Osteocyte (in vitro differentiated cells): ENCODE measurements around the gene NIP7. TPM values are rescaled to one million over a fixed set of nuclear protein-coding genes. Genes with fewer than 3 reads are reported as not detected.

Source experiments
- DNase-seq: peaks from one replicate; pipeline ENCODE4 v3.0.0; 2021; ENCODE audit warnings: mixed read lengths; ENCODE audit not compliant: unreplicated experiment; ENCODE audit errors: extremely low spot score
- H3K27ac Mint-ChIP-seq: one replicate; pipeline ENCODE4 v1.8.0; 2021; ENCODE audit warnings: mild to moderate bottlenecking, mixed read lengths; ENCODE audit not compliant: unreplicated experiment
- H3K27me3 Mint-ChIP-seq: one replicate; pipeline ENCODE4 v1.8.0; 2021; ENCODE audit warnings: mixed read lengths; ENCODE audit not compliant: unreplicated experiment
- H3K36me3 Mint-ChIP-seq: one replicate; pipeline ENCODE4 v1.8.0; 2021; ENCODE audit warnings: mixed read lengths; ENCODE audit not compliant: unreplicated experiment
- H3K4me1 Mint-ChIP-seq: one replicate; pipeline ENCODE4 v1.8.0; 2021; ENCODE audit warnings: mixed read lengths; ENCODE audit not compliant: unreplicated experiment
- H3K4me3 Mint-ChIP-seq: one replicate; pipeline ENCODE4 v1.8.0; 2021; ENCODE audit warnings: mild to moderate bottlenecking, moderate library complexity, mixed read lengths; ENCODE audit not compliant: unreplicated experiment
- H3K9me3 Mint-ChIP-seq: one replicate; pipeline ENCODE4 v1.8.0; 2021; ENCODE audit warnings: mixed read lengths; ENCODE audit not compliant: unreplicated experiment
- total RNA-seq: library from RNA; stranded (reverse); gene quantifications from 2 replicates; pipeline ENCODE4 v1.2.1, GENCODE V29; 2021
- TF ChIP-seq, protein P1 (sequence below): fragments of 200-600 bp; sonication (generic); IDR thresholded peaks from 2 replicates; pipeline ENCODE4 v1.5.0; 2021; ENCODE audit warnings: antibody characterized with exemption, mild to moderate bottlenecking, moderate library complexity

NIP7 gene
- total RNA-seq, 1 donor from 2014 or later: 21.1 TPM

DNA sequence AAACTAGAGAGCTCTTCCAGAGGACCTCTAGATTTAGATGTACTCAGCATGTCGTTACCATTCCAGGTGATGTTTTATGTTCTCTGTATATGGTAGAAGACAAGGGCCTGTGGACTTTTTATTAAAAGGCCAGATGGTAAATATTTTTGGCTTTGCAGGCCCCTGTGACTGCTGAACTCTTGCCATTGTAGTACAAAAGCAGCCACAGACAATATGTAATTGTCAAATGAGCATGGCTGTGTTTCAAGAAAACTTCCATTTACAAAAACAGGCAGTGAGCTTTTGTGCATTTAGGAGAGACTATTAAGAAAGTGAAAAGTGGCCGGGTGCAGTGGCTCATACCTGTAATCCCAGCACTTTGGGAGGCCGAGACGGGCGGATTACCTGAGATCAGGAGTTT, 4.6 kb downstream of the NIP7 start:
- peaks cover 15% of the 10 kb centered on the region for H3K36me3 Mint-ChIP-seq
- H3K4me1 Mint-ChIP-seq: peaks cover 17% of the 10 kb centered on the region
- H3K4me3 Mint-ChIP-seq: no peak overlapping the region
- H3K27ac Mint-ChIP-seq: no peak overlapping the region
- no peaks in the 10 kb centered on the region for H3K9me3 Mint-ChIP-seq
- H3K27me3 Mint-ChIP-seq: no peaks in the 10 kb centered on the region
- DNase-seq: no peak
- TF ChIP-seq, protein P1, sequence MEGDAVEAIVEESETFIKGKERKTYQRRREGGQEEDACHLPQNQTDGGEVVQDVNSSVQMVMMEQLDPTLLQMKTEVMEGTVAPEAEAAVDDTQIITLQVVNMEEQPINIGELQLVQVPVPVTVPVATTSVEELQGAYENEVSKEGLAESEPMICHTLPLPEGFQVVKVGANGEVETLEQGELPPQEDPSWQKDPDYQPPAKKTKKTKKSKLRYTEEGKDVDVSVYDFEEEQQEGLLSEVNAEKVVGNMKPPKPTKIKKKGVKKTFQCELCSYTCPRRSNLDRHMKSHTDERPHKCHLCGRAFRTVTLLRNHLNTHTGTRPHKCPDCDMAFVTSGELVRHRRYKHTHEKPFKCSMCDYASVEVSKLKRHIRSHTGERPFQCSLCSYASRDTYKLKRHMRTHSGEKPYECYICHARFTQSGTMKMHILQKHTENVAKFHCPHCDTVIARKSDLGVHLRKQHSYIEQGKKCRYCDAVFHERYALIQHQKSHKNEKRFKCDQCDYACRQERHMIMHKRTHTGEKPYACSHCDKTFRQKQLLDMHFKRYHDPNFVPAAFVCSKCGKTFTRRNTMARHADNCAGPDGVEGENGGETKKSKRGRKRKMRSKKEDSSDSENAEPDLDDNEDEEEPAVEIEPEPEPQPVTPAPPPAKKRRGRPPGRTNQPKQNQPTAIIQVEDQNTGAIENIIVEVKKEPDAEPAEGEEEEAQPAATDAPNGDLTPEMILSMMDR: no peak

DNA sequence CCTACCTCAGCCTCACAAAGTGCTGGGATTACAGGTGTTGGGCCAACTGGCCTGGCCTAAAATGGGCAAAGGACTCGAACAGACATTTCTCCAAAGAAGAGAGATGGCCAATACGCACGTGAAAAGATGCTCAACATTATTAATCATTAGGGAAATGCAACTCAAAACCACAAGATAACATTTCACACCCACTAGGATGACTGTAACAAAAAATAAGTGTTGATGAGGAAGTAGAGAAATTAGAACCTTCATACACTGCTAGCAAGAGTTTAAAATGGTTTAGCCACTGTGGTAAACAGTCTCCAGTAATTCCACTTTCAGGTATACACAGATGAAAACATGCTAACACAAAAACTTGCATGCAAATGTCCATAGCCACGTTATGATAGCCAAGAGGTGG, 6.4 kb downstream of the NIP7 start:
- Mint-ChIP-seq H3K27me3 (no peaks in the 10 kb centered on the region), H3K36me3 (peaks cover 15% of the 10 kb centered on the region), H3K27ac (no peak overlapping the region), H3K4me1 (peaks cover 4% of the 10 kb centered on the region), H3K4me3 (no peak overlapping the region), H3K9me3 (no peaks in the 10 kb centered on the region)
- TF ChIP-seq, protein P1: no peak
- no peak for DNase-seq

DNA sequence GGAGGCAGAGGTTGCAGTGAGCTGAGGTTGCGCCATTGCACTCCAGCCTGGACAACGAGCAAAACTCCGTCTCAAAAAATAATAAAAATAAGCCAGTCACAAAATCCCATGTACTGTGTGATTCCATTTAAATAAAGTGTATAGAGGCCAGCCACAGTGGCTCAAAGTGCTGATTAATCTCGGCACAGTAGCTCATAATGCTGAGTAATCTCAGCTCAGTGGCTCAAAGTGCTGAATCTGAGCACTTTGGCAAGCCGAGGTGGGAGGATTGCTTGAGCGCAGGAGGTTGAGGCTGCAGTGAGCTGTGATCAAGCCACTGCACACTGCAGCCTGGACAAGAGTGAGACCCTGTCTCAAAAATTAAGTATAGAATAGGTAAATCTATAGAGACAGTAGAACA, 7.1 kb downstream of the NIP7 start:
- DNase-seq: no peak
- TF ChIP-seq, protein P1: no peak
- H3K4me3 Mint-ChIP-seq: no peak overlapping the region
- H3K27ac Mint-ChIP-seq: no peak overlapping the region
- H3K4me1 Mint-ChIP-seq: peaks cover under 1% of the 10 kb centered on the region
- H3K27me3 Mint-ChIP-seq: no peaks in the 10 kb centered on the region
- H3K36me3 Mint-ChIP-seq: peaks cover 15% of the 10 kb centered on the region
- no peaks in the 10 kb centered on the region for H3K9me3 Mint-ChIP-seq

DNA sequence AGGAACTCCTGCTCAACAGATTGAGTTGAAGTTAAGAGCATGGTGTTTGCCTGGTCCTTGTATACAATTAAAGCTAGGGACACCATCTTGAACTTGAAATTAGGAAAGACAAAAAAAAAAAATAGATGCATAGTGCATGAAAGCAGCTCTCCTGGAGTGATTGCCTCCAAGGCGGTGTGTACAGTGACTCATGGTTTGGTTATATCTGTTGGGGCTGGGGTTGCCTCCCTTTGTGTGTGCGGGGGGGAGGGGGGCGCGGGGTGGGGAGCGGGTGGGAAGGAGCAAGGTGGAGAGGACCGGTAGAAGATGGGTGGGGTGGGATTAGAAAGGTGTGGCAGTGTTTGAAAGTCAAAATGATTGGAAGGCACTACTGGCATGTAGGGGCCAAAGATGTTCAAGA, 8.7 kb downstream of the NIP7 start:
- H3K36me3 Mint-ChIP-seq: peaks cover 15% of the 10 kb centered on the region
- no peaks in the 10 kb centered on the region for H3K9me3 Mint-ChIP-seq
- no peak for DNase-seq
- H3K4me1 Mint-ChIP-seq: no peaks in the 10 kb centered on the region
- H3K27me3 Mint-ChIP-seq: no peaks in the 10 kb centered on the region
- H3K27ac Mint-ChIP-seq: no peak overlapping the region
- H3K4me3 Mint-ChIP-seq: no peak overlapping the region
- TF ChIP-seq, protein P1: no peak

DNA sequence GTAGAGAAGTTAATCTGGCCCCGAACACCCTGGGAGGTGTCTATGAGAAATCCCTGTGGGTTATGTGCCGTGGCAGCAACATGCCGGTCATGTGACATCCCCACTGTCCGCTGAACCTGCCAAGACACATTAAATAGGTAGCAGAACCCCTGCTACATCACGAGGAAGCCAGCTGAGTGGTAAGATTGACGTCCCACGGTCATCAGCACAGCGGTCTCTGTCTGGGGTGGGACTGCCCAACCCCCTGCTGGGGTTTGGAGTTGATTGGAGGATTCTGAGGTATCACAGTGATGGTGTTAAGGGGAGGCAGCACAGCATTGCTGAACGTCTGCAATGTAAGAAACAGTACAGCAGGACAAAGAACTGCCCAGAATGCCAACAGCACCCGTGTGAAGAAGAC, 10.0 kb downstream of the NIP7 start:
- Mint-ChIP-seq H3K27ac (no peak overlapping the region), H3K4me1 (no peaks in the 10 kb centered on the region), H3K36me3 (peaks cover 13% of the 10 kb centered on the region), H3K27me3 (no peaks in the 10 kb centered on the region), H3K9me3 (no peaks in the 10 kb centered on the region), H3K4me3 (no peak overlapping the region)
- no peak for DNase-seq
- TF ChIP-seq, protein P1: no peak
